Ureter (tissue), 1 donor: ENCODE data around the gene TRABD2B. TPM values are rescaled to one million over a fixed set of nuclear protein-coding genes. Genes with fewer than 3 reads are reported as not detected.

ENCODE experiments used
- DNase-seq: peaks from one replicate; pipeline ENCODE4 v3.0.0-alpha.2; 2020; ENCODE audit warnings: low spot score
- total RNA-seq: library from RNA; stranded (reverse); gene quantifications from one replicate; pipeline ENCODE4 v1.2.4, GENCODE V29; 2023
- donor health status: DM: yes; HTN: yes; CAD: no.

Gene TRABD2B
- total RNA-seq, 1 donor from 2014 or later, result 4.6 TPM

DNA sequence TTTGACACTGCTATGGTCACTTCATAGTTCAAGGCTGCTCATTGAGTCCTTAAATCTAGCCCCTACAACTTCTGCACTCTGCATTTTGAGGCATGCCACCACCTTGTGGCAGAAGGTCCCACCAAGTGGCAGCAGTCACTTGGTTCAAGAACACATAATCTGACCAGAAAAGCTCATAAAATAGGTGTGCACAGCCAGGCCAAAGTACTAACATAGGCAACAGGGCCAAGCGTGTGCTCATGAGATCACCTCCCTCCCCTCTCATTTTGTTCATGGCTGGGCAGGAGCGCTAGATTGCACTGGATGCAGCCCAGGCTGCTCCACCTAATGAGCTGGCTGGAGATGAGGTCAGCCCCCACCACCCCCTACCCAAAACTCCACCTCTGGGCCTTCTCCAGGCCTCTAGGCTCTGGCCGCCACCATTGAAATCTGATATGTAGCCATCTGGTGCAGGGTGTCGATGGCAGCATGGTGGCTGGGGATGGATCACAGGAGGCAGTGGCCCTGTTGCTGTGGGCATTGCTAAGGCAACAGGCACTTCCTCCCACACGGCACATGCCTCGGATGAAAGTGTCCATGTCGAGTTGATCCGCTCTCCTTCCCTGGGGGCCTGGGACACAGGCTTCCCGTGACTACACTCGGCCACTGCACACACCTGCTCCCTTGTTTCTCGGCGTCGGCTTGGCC lies 193.2 kb downstream of the TRABD2B start:
- DNase-seq, result no peak

GRCh38 chr1:47797575-47797974 lies 199.6 kb downstream of the TRABD2B start:
- no peak for DNase-seq

- no peak for DNase-seq
Observed at GRCh38 chr1:47796626-47797025, 200.6 kb downstream of the TRABD2B start.

GRCh38 chr1:47795102-47795501 lies 202.1 kb downstream of the TRABD2B start:
- DNase-seq, result no peak

- no peak for DNase-seq
Observed at GRCh38 chr1:47794530-47794929, 202.7 kb downstream of the TRABD2B start.

GRCh38 chr1:47794081-47794480 lies 203.1 kb downstream of the TRABD2B start:
- no peak for DNase-seq

GRCh38 chr1:47793563-47793962 lies 203.6 kb downstream of the TRABD2B start:
- DNase-seq, result no peak

DNA sequence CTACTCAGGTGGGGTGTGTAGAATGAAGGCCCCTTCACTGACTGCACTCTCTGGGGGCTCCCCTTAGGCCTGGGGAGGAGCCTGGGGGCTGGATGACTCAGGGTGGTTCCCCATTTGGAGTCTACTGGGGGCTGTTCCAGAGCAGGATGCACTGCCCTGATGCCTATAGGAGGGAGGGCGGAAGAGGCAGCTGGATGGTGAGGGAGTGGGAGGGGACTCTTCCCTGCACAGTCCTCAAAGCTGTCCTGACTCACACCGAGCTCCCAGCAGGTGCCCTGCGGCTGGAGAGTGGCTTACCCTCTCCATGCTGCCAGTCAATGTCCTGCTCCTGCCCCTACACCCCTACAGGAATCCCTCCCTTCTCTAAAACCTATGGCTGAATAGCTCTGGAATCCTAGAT lies 204.4 kb downstream of the TRABD2B start:
- no peak for DNase-seq

DNA sequence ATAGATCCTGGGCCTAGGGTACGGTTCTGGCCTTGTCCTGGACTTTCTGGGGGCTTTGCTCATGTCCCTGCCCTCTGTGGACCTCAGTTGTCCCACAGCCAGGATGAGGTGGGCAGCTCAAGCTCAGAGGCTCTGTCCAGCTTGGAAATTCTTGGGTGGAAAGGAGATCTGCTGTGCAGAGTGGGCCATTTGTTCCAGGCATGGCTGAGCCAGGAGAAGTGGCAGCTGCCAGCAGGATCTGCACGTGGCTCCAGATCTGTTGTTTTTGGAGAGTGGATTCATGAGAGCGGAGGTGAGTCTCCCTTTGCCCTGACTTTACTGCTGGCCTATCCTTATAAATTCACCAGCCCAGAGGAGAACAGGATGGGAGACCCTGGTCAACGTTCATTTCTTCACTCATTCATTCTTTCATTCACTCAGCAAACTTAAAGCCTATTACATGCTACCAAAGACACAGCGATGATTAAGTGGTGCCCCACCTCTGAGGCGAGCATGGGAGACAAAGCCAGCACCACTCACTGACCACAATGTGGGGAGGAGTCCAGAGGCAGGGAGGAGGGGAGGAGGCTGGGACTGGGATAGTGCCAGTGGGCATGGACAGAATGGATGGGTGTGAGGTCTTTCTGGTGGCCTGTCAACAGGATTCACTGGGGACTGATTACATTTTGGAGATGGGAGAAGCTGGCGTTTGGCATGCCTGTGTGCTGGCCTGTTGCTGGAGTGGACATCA lies 205.1 kb downstream of the TRABD2B start:
- no peak for DNase-seq

DNA sequence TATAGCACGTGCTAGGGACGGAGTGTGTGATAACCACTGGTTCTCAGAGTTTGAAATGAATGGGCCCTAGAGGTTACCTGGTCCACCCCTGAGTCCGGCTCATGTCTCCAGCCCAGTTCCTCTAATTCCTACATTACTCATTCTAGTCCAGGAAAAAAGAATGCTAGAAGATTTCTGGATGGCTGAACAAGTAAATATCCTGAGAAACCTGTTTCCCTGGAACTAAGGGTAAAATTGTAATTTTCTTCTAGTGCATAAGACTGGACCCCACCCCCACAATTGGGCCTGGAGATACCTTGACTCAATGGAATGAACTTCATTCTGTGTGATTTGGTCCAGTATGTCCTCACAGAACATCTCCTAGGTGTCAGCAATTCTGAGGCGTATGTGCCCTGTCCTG lies 208.4 kb downstream of the TRABD2B start:
- no peak for DNase-seq

DNA sequence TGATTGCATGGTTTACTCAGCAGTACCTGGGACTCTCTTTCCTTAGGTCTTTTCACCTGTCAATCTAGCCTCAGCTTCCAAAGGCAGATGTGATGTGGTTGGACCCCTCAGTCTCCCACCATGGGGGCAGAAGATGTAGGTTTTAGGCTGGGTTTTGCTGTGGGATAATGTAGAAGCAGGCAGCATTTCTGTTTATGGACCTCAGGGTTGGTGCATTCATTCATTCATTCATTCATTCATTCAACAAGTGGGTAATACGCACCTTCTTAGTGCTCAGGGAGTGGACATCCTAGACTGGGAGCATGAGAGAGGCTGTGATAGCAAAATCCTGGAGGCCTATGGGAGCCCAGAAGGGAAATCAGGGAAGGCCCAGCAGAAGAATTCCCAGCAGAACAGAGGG lies 209.6 kb downstream of the TRABD2B start:
- no peak for DNase-seq

DNA sequence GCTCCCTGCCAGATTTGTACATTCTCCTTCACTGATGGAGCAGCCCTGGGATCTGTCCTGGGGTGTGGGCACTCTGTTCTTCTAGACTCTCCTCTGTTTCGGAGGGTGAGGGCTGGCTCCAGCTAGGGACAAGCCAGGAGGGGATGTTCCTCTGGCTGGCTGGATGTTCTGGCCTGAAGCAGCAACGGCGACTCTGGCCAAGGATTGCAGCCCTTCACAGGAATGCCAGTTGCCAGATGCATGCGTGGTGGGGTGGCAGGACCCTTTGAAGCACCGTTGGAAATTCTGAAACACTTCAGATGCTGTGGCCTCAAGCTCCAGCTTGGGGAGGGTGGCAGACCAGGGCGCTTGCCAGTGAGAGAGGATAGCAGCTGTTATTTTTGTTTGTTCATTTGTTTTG lies 210.9 kb downstream of the TRABD2B start:
- no peak for DNase-seq

DNA sequence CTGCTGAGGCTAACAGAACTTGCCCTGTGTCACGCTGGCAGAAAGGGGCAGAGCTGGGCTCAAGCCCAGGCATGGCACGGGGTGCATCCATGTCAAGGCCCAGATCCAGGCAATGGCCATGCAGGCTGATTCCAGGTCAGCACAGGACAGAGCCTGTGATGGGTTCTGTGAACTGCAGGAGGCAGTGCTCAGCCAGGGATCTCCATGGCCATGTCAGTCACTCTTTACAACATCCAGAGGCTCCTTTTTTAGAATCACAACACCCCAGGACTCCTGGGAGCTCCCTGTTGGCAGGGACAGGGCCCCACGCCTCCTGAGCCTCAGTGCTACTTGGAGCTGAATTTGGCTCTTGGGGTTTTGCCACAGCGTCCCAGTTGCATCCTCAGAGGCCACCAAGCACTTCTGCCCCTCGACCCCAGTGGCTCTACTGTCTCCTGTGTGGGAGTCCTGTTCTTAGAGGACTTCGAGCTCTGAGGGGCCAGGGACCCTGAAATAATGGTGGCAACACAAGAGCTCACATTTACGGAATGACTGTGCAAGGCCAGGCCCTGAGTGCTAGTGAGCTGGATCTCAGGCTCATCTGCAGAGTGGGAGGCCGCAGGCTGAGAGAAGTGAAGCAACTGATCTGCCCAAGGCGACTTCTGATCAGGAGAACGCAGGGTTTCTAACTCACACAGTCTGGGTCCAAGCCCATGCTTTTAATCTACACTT lies 211.5 kb downstream of the TRABD2B start:
- DNase-seq, result no peak

DNA sequence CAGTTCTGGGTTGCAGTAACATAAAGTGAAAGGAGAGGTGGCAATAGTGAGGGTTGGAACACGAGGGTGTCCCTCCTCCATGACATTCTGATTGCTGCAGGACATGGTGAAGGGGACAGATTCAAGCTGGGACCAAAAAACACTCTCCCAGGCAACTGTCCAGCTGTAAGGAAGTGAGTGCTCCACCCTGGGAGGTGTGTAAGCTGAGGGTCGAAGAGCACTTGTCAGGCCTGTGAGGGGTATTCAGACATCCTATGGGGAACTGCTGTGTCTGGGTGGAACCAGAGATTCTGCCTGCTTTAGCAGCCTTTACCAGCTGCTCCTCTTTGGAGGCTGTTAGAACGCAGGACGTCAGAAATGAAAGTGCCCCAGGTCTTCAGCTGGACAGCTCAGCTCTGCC lies 212.1 kb downstream of the TRABD2B start:
- no peak for DNase-seq

DNA sequence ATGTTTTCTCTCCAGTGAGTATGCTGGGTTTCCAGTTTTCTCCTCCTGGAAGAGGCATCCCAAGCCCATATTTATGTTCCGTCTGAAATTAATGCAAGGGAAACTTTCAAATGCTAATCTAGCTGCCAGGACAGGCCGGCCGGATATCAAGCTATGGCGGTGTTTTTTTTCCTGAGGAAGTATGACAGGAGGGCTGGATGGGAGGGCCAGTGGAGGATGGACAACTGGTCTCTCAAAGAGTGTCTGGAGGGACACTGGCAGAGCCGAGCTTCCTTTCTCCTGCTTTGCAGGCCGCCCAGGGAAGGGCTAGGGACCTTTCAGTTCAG lies 212.7 kb downstream of the TRABD2B start:
- no peak for DNase-seq

DNA sequence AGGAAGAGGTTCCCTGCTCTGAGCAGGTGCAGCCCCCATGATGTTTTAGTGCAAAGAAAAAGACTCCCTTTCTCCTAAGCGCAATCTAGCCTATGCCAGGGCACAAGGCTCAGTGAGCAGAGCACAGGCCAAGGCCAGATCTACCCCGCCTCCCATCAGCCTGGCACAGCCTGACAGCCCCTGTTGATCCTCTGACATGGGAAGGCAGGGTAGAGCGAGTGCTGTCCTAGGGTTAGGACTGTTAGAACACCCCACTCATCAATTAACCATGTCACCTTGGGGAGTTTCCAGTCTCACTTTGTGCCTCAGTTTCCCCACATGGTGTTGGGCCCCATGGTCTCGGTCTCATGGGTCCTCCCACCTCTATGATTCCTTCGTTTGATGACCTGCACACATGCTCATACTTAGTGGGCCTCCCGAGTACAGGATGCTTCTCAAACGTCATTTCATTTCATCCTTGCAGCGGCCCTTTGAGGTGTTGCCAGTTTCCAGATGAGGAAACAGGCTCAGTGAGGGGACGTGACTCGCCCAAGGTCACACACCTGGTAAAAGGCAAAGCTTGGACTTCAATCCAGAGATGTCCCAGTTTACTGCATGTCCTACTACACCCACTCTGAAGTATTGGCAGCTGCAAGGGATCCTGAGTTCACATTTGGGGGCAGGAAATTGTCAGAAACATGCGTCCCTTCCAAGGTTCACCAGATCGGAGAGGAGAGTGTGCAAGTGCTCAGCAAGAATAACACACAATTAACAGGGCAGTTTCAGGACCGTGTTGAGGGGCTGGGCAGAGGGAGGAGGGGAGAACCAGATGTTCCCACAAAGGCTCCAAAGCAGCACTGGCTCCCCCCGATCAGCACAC lies 213.3 kb downstream of the TRABD2B start:
- no peak for DNase-seq

- no peak for DNase-seq
Observed at GRCh38 chr1:47782414-47783166, 214.6 kb downstream of the TRABD2B start.

- no peak for DNase-seq
Observed at GRCh38 chr1:47781171-47781959, 215.8 kb downstream of the TRABD2B start.

GRCh38 chr1:47780469-47780995 lies 216.7 kb downstream of the TRABD2B start:
- DNase-seq, result no peak

GRCh38 chr1:47779613-47780012 lies 217.6 kb downstream of the TRABD2B start:
- no peak for DNase-seq
